Measurements from ENCODE around the gene ALK. TPM values are rescaled to one million over a fixed set of nuclear protein-coding genes. Genes with fewer than 3 reads are reported as not detected.

The ALK gene
- total RNA-seq, 2 donors from 2014 or later, result 0.13 to 0.46 TPM

GRCh38 chr2:29304399-29305060 lies 616.9 kb downstream of the ALK start:
- Mint-ChIP-seq H3K4me3 (no peak overlapping the region), H3K9me3 (peaks cover 2% of the 10 kb centered on the region), H3K36me3 (ENCODE audit: low read depth) (no peaks in the 10 kb centered on the region), H3K4me1 (no peaks in the 10 kb centered on the region), H3K27me3 (ENCODE audit: insufficient read depth) (no peaks in the 10 kb centered on the region), H3K27ac (no peak overlapping the region)
- no peaks in the 10 kb centered on the region for H3K27me3 ChIP-seq (ENCODE audit: control insufficient read depth, insufficient read depth, low read length, poor library complexity, severe bottlenecking)
- no peak overlapping the region for H3K4me3 ChIP-seq (ENCODE audit: low read length)
- H3K9me3 ChIP-seq (ENCODE audit: control insufficient read depth, low read length), result no peaks in the 10 kb centered on the region
- H3K27ac ChIP-seq (ENCODE audit: low read depth, low read length), result no peak overlapping the region
- no peak overlapping the region for H3K9ac ChIP-seq (ENCODE audit: extremely low read depth, low read length, poor library complexity, severe bottlenecking)
- TF ChIP-seq, protein P1, sequence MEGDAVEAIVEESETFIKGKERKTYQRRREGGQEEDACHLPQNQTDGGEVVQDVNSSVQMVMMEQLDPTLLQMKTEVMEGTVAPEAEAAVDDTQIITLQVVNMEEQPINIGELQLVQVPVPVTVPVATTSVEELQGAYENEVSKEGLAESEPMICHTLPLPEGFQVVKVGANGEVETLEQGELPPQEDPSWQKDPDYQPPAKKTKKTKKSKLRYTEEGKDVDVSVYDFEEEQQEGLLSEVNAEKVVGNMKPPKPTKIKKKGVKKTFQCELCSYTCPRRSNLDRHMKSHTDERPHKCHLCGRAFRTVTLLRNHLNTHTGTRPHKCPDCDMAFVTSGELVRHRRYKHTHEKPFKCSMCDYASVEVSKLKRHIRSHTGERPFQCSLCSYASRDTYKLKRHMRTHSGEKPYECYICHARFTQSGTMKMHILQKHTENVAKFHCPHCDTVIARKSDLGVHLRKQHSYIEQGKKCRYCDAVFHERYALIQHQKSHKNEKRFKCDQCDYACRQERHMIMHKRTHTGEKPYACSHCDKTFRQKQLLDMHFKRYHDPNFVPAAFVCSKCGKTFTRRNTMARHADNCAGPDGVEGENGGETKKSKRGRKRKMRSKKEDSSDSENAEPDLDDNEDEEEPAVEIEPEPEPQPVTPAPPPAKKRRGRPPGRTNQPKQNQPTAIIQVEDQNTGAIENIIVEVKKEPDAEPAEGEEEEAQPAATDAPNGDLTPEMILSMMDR (conservative IDR thresholded peaks at IDR 0.05), result no peak
- H3K36me3 ChIP-seq (ENCODE audit: control insufficient read depth, insufficient read depth, low read length), result no peaks in the 10 kb centered on the region
- no peaks in the 10 kb centered on the region for H3K4me1 ChIP-seq (ENCODE audit: control insufficient read depth, insufficient read depth, low read length)
- DNase-seq, result no peak
- WGBS, 2 experiments (ENCODE audit: insufficient coverage in 1 of 2, insufficient read length in 1 of 2), result 86 to 87% methylated on average over 3 to 4 of the region's 4 CpGs

GRCh38 chr2:29296585-29296984 lies 624.8 kb downstream of the ALK start:
- TF ChIP-seq, protein P1 (conservative IDR thresholded peaks at IDR 0.05), result no peak
- H3K27me3 Mint-ChIP-seq (ENCODE audit: insufficient read depth), result peaks cover 2% of the 10 kb centered on the region

GRCh38 chr2:29295845-29296244 lies 625.5 kb downstream of the ALK start:
- DNase-seq, result peak; percentile 72
- H3K27me3 ChIP-seq (ENCODE audit: control insufficient read depth, insufficient read depth, low read length, poor library complexity, severe bottlenecking), result no peaks in the 10 kb centered on the region
- H3K4me3 Mint-ChIP-seq, result no peak overlapping the region
- H3K27ac Mint-ChIP-seq, result no peak overlapping the region
- no peaks in the 10 kb centered on the region for H3K36me3 ChIP-seq (ENCODE audit: control insufficient read depth, insufficient read depth, low read length)
- no peak overlapping the region for H3K9ac ChIP-seq (ENCODE audit: extremely low read depth, low read length, poor library complexity, severe bottlenecking)
- peaks cover 2% of the 10 kb centered on the region for H3K4me1 Mint-ChIP-seq
- no peak overlapping the region for H3K27ac ChIP-seq (ENCODE audit: low read depth, low read length)
- H3K4me3 ChIP-seq (ENCODE audit: low read length), result no peak overlapping the region
- no peaks in the 10 kb centered on the region for H3K9me3 Mint-ChIP-seq
- H3K27me3 Mint-ChIP-seq (ENCODE audit: insufficient read depth), result peaks cover 2% of the 10 kb centered on the region
- TF ChIP-seq, protein P1 (conservative IDR thresholded peaks at IDR 0.05), result peak; percentile 68
- H3K4me1 ChIP-seq (ENCODE audit: control insufficient read depth, insufficient read depth, low read length), result no peaks in the 10 kb centered on the region
- WGBS, 2 experiments (ENCODE audit: insufficient coverage in 1 of 2, insufficient read length in 1 of 2), result 59 to 72% methylated on average over 4 of the region's 4 CpGs
- H3K9me3 ChIP-seq (ENCODE audit: control insufficient read depth, low read length), result no peaks in the 10 kb centered on the region
- no peaks in the 10 kb centered on the region for H3K36me3 Mint-ChIP-seq (ENCODE audit: low read depth)

More at GRCh38 chr2:29296585-29296984, 624.8 kb downstream of the ALK start:
- DNase-seq, result no peak
- H3K4me3 Mint-ChIP-seq, result no peak overlapping the region
- Histone ChIP-seq H3K4me1 (ENCODE audit: control insufficient read depth, insufficient read depth, low read length) (no peaks in the 10 kb centered on the region), H3K4me3 (ENCODE audit: low read length) (no peak overlapping the region), H3K27me3 (ENCODE audit: control insufficient read depth, insufficient read depth, low read length, poor library complexity, severe bottlenecking) (no peaks in the 10 kb centered on the region), H3K36me3 (ENCODE audit: control insufficient read depth, insufficient read depth, low read length) (no peaks in the 10 kb centered on the region), H3K9me3 (ENCODE audit: control insufficient read depth, low read length) (no peaks in the 10 kb centered on the region), H3K9ac (ENCODE audit: extremely low read depth, low read length, poor library complexity, severe bottlenecking) (no peak overlapping the region), H3K27ac (ENCODE audit: low read depth, low read length) (no peak overlapping the region)
- no peaks in the 10 kb centered on the region for H3K9me3 Mint-ChIP-seq
- H3K27ac Mint-ChIP-seq, result no peak overlapping the region
- 85 to 100% methylated on average over 3 to 10 of the region's 10 CpGs for WGBS, 2 experiments (ENCODE audit: insufficient coverage in 1 of 2, insufficient read length in 1 of 2)
- H3K36me3 Mint-ChIP-seq (ENCODE audit: low read depth), result no peaks in the 10 kb centered on the region
- H3K4me1 Mint-ChIP-seq, result no peaks in the 10 kb centered on the region
